Thoracic aorta (tissue), 2 donors: ENCODE data around the gene PTGIS. TPM values are rescaled to one million over a fixed set of nuclear protein-coding genes. Genes with fewer than 3 reads are reported as not detected.

Source experiments
- ATAC-seq: fragments of 150-250 bp; one replicate; pipeline ENCODE4 v1.8.0; 2017; ENCODE audit warnings: low read depth; ENCODE audit not compliant: insufficient number of reproducible peaks, low FRiP score
- DNase-seq: peaks from one replicate; pipeline ENCODE4 v3.0.0-alpha.2; 2020; ENCODE audit warnings: low spot score
- H3K27ac ChIP-seq, 2 donors: fragments of 200-600 bp; sonication (generic); 1 replicate in 1 of 2; 2 replicates in 1 of 2; pipeline ENCODE4 v1.5.1; 2016; ENCODE audit warnings: mild to moderate bottlenecking in 2 of 2, moderate library complexity in 2 of 2
- H3K27me3 ChIP-seq: fragments of 200-600 bp; sonication (generic); replicated peaks from 2 replicates; pipeline ENCODE4 v1.6.0; 2016; ENCODE audit warnings: mild to moderate bottlenecking; ENCODE audit not compliant: insufficient read depth
- H3K36me3 ChIP-seq: fragments of 200-600 bp; sonication (generic); one replicate; pipeline ENCODE4 v1.5.1; 2016
- H3K4me1 ChIP-seq, 2 donors: fragments of 200-600 bp; sonication (generic); 1 replicate in 1 of 2; 2 replicates in 1 of 2; pipeline versions ENCODE4 v1.5.1 to v1.6.0; 2016; ENCODE audit warnings: low read depth in 2 of 2, mild to moderate bottlenecking in 1 of 2; ENCODE audit not compliant: control insufficient read depth in 1 of 2
- H3K4me3 ChIP-seq: fragments of 200-600 bp; sonication (generic); 2 replicates; pipeline ENCODE4 v1.5.1; 2016; ENCODE audit warnings: mild to moderate bottlenecking
- H3K9me3 ChIP-seq: fragments of 200-600 bp; sonication (generic); 2 replicates; pipeline ENCODE4 v1.5.1; 2016
- total RNA-seq, 2 donors: library from RNA; depleted of rRNA; stranded (reverse); fragments of >200 nt; gene quantifications; one replicate each; pipeline versions ENCODE4 v1.1.0 to v1.2.3, GENCODE V29; 2016
- TF ChIP-seq, protein P1 (sequence below): fragments of 200-600 bp; sonication (generic); IDR thresholded peaks from one replicate; pipeline ENCODE4 v1.5.1; 2019; ENCODE audit warnings: antibody characterized with exemption

The PTGIS gene
- total RNA-seq, 2 donors from 2014 or later, result 397 to 465 TPM

DNA sequence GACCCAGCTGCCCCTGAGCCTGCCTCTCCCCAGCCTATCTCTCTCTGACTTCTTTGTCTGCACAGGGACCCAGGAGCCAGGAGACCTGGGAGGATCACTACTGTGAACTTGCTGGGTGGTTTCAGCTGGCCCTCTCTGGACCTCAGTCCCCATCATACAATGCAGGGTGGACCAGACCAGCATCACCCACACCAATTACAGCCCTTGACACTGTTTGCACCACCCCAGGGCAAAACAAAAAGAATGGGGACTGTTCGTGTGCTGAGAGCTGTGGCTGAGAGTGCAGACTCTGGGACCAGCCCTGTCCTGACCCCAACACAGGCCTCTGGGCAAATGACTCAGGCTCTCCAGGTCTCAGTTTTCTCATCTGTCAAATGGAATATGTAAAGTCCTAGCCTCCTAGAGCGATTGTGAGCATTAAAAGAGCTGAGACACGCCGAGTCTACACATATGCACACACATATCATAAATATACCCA lies 25.4 kb downstream of the PTGIS start:
- no peak overlapping the region for H3K4me3 ChIP-seq
- no peaks in the 10 kb centered on the region for H3K9me3 ChIP-seq
- H3K4me1 ChIP-seq, result peaks cover 0 to 54% of the 10 kb centered on the region in 2 donors
- H3K27me3 ChIP-seq, result no peaks in the 10 kb centered on the region
- H3K36me3 ChIP-seq, result peaks cover 89% of the 10 kb centered on the region
- DNase-seq (no peak), ATAC-seq (no peak)
- TF ChIP-seq, protein P1, sequence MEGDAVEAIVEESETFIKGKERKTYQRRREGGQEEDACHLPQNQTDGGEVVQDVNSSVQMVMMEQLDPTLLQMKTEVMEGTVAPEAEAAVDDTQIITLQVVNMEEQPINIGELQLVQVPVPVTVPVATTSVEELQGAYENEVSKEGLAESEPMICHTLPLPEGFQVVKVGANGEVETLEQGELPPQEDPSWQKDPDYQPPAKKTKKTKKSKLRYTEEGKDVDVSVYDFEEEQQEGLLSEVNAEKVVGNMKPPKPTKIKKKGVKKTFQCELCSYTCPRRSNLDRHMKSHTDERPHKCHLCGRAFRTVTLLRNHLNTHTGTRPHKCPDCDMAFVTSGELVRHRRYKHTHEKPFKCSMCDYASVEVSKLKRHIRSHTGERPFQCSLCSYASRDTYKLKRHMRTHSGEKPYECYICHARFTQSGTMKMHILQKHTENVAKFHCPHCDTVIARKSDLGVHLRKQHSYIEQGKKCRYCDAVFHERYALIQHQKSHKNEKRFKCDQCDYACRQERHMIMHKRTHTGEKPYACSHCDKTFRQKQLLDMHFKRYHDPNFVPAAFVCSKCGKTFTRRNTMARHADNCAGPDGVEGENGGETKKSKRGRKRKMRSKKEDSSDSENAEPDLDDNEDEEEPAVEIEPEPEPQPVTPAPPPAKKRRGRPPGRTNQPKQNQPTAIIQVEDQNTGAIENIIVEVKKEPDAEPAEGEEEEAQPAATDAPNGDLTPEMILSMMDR, result no peak
- peak overlapping the region; percentile 64 to 65 for H3K27ac ChIP-seq

DNA sequence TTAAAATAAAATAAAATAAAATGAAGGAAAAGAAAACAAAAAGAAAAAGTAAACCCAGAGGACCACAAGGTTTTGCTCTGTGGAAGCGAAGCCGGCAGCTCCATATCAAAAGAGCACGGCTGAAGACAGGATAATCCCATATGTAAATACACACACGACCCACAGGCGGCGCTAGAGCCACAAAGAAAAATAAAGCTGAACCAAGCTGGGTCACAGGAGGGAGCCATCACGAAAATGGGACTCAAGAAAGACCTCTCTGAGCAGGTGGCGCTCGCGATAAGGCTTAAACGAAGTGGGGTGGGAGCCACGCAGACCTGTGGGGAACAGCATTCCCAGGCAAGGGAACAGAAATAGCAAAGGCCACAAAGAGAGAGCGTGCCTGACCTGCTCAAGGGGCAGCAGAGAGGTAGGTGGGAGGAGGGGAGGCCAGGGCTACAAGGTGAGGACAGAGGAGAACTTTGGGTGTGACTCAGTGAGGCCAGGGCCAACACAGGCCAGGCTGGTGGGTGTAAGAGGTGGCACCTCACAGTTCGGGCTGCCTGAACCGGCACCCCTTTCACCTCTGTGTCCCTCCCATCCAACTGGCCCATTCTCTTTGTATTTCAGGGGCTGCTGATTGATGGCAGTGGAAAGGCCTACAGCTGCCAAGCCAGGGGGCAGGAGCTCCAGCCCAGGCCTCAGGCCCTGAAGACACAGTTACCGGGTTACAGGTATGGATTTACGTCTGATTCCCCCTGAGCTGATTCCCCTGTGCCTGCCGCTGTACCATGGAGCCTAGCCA lies 26.0 kb downstream of the PTGIS start:
- TF ChIP-seq, protein P1, result peak; percentile 90
- Histone ChIP-seq H3K9me3 (no peaks in the 10 kb centered on the region), H3K27me3 (no peaks in the 10 kb centered on the region), H3K36me3 (peaks cover 89% of the 10 kb centered on the region), H3K4me3 (no peak overlapping the region), H3K4me1 (peaks cover 0 to 47% of the 10 kb centered on the region in 2 donors), H3K27ac (peak overlapping the region; percentile 64 to 65)
- DNase-seq (no peak), ATAC-seq (peak; percentile 41)

DNA sequence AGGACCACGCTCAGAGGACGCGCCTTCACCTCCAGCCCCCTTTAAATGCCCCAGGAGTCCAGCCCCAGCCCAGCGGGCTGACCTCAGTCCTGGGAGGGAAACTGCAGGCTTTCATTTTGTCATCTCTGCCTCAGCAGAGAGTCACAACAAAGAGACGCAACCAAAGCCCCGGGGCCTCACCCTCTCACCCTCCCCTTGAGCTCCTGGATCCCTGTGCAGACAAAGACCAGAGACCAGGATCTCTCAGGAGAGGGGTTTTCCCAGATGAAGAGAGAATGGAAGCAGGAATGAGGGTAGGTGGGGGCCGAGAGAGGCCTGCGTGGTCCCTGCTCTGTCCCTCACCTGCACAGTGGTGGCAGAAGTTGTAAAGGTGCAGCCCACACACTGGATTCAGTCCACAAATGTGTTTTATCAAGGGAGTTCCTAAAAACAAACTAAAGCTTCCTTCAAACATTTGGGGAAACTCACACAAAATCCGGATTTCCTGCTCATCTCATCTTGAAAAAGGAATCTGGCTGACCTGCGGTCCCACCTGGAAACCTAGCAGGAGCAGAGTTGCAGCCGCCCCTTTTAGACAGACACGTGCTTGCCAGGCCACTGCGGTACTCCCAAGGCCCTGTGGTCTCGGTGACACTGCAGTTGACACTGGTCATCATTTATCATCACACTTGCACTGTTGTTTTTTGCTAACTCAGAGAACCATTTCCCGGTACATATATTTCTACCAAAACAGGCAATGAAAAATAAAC lies 27.1 kb downstream of the PTGIS start:
- peak overlapping the region; percentile 31 to 64 for H3K27ac ChIP-seq
- H3K4me3 ChIP-seq, result no peak overlapping the region
- peaks cover 88% of the 10 kb centered on the region for H3K36me3 ChIP-seq
- H3K27me3 ChIP-seq, result no peaks in the 10 kb centered on the region
- H3K4me1 ChIP-seq, result peaks cover 0 to 37% of the 10 kb centered on the region in 2 donors
- TF ChIP-seq, protein P1, result no peak
- no peak for ATAC-seq
- no peaks in the 10 kb centered on the region for H3K9me3 ChIP-seq
- no peak for DNase-seq

DNA sequence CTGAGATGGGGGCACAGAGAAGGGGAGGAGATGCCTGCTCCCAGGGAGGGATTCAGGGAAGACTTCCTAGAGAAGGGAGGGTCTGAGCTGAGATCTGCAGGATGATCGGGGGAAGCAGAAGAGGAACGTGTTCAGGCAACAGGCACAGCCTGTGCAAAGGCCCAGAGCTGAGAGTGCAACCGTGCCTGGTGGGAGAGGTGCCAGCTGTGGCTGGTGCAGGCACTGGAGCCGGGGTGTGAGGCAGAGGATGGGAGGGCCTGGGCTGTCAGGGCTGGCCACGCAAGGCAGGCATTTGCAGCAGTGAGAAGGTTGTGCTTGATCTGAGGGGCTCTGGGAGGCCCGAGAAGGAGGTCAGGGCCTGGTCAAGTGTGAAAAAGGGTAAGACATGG lies 27.7 kb downstream of the PTGIS start:
- H3K4me1 ChIP-seq, result peaks cover 0 to 32% of the 10 kb centered on the region in 2 donors
- H3K9me3 ChIP-seq, result no peaks in the 10 kb centered on the region
- H3K4me3 ChIP-seq, result no peak overlapping the region
- peak overlapping the region; percentile 40 to 64 for H3K27ac ChIP-seq
- ATAC-seq (no peak), DNase-seq (no peak)
- peaks cover 84% of the 10 kb centered on the region for H3K36me3 ChIP-seq
- TF ChIP-seq, protein P1, result no peak
- no peaks in the 10 kb centered on the region for H3K27me3 ChIP-seq
